Fibroblast of skin of left quadriceps (primary cell): ENCODE data around the gene TRIM60.
"Not testable (repeated sequence)": the region's sequence is repeated elsewhere in the genome, so short reads cannot be mapped to it uniquely, and the experiment has no call there.

Source experiments
- DNase-seq, 2 experiments: peaks; one replicate each; pipeline ENCODE4 v3.0.0-alpha.2; 2013; ENCODE audit warnings: low read depth in 2 of 2

Gene TRIM60

GRCh38 chr4:165053645-165054044, 21.8 kb downstream of the TRIM60 start, which contains the start of gene TRIM75:
Gene TRIM75 (plus strand): TSS chr4:165053866. CDS start chr4:165059148, 5,282 bp downstream.
- no peak for DNase-seq

GRCh38 chr4:165055601-165056000, 23.8 kb downstream of the TRIM60 start:
- DNase-seq, result no peak

DNA sequence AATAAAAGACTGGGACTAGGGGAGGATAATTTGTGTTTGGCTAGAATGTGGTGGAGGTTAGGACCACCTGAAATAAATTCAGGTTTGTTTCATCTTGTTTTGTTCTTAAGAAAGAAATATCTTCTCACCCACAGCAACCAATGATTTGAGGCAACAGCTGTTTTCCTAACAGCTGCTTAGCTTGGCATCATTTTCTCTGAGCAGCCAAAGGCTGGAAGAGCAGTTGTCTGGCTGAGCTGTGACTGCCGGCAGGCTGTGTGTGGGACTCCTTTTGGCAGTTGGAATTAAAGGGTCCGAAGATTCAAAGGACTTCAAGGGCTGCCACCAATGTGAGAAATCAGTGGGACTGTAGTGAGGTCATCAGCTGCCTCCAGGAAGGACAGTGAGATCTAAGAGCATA, 26.9 kb downstream of the TRIM60 start:
- DNase-seq, result no peak

GRCh38 chr4:165059386-165059785, 27.6 kb downstream of the TRIM60 start:
- DNase-seq, result no peak

DNA sequence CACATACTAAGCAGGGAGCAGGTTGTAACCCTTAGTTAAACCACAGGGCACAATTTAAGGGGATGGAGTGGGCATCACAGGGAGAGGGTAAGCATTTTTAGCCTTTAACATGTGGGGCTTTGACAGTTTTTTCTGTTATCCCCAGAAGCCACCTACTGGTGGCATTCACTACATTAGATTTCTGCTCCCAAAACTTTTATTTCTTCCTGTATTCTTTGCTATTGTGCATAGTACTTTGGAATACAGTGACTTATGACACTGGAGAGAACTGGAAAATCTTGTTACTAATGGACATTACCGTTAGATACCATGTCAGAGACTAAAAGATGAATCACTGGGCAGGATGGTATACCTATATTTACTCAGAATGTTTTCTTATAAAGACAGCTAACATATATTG, 29.1 kb downstream of the TRIM60 start:
- DNase-seq, result no peak

DNA sequence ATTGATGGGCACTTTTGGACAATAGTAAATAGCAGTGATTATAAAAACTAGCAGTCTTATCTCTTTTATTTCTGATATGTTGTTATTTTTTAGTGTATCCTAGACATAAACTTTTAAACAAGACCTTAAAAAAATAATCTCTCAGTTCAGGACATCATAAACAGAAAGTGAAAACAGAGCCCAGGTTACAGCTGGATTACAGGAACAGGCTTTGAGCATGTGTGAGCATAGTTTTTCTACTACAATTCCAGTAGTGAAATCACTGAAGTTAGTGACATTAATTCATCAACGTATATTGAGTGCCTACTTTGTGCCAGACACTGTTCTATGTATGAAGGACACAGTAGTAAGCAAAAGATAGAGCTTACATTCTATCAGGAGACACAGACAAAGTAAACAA, 38.8 kb downstream of the TRIM60 start:
- no peak for DNase-seq

GRCh38 chr4:165073346-165073745, 41.5 kb downstream of the TRIM60 start:
- DNase-seq, result not testable (repeated sequence)

DNA sequence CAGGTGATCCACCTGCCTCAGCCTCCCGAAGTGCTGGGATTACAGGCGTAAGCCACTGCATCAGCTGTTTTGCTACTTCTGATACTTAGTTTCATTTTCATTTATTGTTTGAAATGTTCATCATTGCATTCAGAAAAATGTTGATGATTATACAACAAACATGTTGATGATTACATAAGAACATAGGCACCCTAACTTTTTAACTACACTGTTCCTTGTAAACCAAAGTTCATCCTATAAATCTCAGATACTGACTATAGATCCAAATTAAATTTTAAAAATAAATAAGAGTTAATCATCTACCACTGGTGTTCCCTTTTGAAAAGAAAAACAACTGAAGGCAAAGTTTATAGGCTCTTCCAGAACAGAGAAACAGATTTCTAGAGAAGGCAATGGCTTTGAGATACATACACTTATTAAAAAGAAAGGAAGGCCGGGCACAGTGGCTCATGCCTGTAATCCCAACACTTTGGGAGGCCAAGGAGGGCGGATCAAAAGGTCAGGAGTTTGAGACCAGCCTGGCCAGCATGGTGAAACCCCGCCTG, 45.3 kb downstream of the TRIM60 start:
- no peak for DNase-seq

DNA sequence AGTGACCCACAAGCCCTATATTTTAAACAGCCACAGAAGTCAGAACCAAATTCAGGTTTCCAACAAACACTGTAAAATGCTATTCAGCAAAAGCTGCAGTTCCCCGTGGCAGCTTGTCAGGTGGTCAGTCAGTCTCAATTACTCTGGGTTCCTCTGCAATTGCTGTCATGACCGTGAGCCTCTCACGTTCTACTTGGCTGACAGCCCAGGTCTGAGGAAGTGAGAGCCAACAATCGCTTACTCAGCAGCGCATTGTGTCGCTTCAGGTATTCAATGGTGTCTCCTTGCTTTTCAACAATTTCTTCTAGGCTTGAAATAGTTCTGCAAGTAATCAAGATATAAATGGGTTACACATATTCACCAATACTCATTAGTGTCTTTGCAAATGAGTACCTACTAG, 47.7 kb downstream of the TRIM60 start:
- peak in 1 of 2 experiments; percentile 2 for DNase-seq

DNA sequence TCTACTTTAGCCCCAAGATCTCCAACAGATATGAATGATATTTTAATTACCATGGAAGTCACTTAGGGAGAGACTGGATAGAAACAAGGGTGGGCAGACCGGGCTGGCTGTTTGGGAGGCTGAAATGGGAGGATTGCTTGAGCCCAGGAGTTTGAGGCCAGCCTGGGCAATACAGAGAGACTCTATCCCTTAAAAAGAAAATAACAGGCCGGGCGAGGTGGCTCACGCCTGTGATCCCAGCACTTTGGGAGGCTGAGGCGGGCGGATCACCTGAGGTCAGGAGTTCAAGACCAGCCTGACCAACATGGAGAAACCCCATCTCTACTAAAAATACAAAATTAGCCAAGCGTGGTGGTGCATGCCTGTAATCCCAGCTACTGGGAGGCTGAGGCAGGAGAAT, 53.0 kb downstream of the TRIM60 start:
- not testable (repeated sequence) for DNase-seq

DNA sequence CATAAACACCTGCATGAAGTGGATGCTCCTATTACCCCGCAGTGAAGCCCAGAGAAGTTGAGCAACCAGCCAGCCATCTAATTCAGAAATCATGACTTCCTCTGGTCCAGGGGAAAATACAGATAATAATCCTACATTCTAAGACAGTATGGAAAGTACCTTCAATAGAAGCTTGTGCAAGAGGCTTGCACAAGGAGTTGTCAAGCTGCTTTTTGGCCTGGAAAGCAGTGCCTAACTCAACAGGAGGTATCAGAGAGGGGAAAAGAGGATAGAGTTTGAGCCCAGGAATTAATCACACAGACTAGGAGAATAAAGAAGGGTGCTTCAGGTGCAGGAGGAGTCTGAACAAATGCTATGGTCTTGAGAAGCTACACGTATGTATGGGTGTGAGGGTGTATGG, 54.1 kb downstream of the TRIM60 start:
- DNase-seq, result no peak

GRCh38 chr4:165088366-165088765, 56.6 kb downstream of the TRIM60 start:
- no peak for DNase-seq
